B cell (primary cell): ENCODE data around the gene MED16.

Experiments used
- EZH2 ChIP-seq: IDR thresholded peaks from 2 replicates; pipeline ENCODE4 v1.6.1; 2012; ENCODE audit warnings: borderline replicate concordance, low read depth, mild to moderate bottlenecking, moderate library complexity, low read length; ENCODE audit not compliant: insufficient read depth, poor library complexity, severe bottlenecking
- TF ChIP-seq, protein P1 (sequence below): fragments of 200-600 bp; IDR thresholded peaks from one replicate; pipeline ENCODE4 v1.8.0; 2022; ENCODE audit warnings: antibody characterized with exemption, mild to moderate bottlenecking

DNA sequence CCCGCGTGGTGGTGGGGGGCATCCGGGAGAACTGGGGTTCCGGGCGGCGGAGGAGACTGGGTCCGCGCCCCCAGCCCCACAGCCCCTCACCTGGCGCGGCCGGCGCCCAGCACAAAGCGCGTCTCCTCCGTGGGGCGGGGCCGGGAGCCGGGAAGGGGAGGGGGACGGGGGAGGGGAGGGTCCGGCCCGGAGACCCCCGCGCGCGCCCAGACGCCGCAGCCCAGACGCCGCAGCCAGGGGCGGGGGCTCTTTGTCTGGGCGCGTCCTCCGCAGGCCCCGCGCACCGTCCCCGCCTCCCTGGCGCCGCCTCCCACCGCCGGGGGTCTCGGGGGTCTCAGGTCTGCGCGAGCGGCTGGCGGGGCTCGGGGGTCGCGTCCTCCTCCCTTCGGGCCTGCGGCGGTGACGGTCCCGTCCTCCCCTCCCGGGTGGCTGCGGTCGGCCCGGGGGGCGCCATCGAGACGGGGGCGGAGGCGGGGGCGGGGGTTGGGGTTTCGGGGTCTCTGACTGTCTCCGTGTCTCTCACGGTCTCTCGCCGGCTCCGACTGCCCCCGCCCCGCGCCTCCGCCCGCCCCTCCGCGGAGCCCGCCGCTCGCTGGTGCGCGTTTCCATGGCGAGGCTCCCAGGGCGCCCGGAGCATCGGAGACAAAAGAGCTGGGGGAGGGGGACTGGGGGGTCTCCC, 71.0 kb downstream of the MED16 start, which contains the start of gene PLPPR3:
- TF ChIP-seq, protein P1, sequence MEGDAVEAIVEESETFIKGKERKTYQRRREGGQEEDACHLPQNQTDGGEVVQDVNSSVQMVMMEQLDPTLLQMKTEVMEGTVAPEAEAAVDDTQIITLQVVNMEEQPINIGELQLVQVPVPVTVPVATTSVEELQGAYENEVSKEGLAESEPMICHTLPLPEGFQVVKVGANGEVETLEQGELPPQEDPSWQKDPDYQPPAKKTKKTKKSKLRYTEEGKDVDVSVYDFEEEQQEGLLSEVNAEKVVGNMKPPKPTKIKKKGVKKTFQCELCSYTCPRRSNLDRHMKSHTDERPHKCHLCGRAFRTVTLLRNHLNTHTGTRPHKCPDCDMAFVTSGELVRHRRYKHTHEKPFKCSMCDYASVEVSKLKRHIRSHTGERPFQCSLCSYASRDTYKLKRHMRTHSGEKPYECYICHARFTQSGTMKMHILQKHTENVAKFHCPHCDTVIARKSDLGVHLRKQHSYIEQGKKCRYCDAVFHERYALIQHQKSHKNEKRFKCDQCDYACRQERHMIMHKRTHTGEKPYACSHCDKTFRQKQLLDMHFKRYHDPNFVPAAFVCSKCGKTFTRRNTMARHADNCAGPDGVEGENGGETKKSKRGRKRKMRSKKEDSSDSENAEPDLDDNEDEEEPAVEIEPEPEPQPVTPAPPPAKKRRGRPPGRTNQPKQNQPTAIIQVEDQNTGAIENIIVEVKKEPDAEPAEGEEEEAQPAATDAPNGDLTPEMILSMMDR: no peak
- TF ChIP-seq EZH2: no peak
